SK-N-SH (cell line): ENCODE measurements around the gene ABLIM2.

Experiments used
- CTCF ChIP-seq: fragments of 200-600 bp; sonication (generic); IDR thresholded peaks from 2 replicates; pipeline ENCODE4 v1.6.1; 2017; ENCODE audit warnings: antibody characterized with exemption, mild to moderate bottlenecking, moderate library complexity
- EZH2phosphoT487 ChIP-seq: fragments of 200-600 bp; sonication (generic); IDR thresholded peaks from 2 replicates; pipeline ENCODE4 v1.6.1; 2017; ENCODE audit warnings: low read depth, mixed run types, mild to moderate bottlenecking, antibody characterized with exemption, moderate library complexity, borderline replicate concordance
- FOXJ3 ChIP-seq: sonication (generic); formaldehyde crosslinking; IDR thresholded peaks from 2 replicates; pipeline ENCODE4 v1.5.1; 2020; ENCODE audit warnings: mild to moderate bottlenecking, missing genetic modification reagents
- POLR2AphosphoS5 ChIP-seq: IDR thresholded peaks from 2 replicates; pipeline ENCODE4 v1.6.1; 2012; ENCODE audit warnings: low read depth, low read length
- RFX5 ChIP-seq: IDR thresholded peaks from 2 replicates; pipeline ENCODE4 v1.6.1; 2012; ENCODE audit warnings: mild to moderate bottlenecking, improper control_type of control experiment, low read length
- SIN3A ChIP-seq: IDR thresholded peaks from 2 replicates; pipeline ENCODE4 v1.6.1; 2012; ENCODE audit warnings: low read depth, mild to moderate bottlenecking, low read length, moderate library complexity, borderline replicate concordance

- TF ChIP-seq FOXJ3 (CRISPR knock-in tag) (no peak), EZH2phosphoT487 (no peak), CTCF (no peak), RFX5 (no peak), POLR2AphosphoS5 (no peak), SIN3A (no peak)
These were observed 100.6 kb downstream of the ABLIM2 start for GRCh38 chr4:8058031-8058479.
